GM18511 (cell line): ENCODE data around the gene LRRC32.

Experiments used
- ATAC-seq: cut with Tn5 transposase; IDR thresholded peaks from one replicate; pipeline ENCODE4 v1.9.1; 2021; ENCODE audit warnings: mild to moderate bottlenecking, moderate library complexity; ENCODE audit not compliant: unreplicated experiment

The LRRC32 gene

GRCh38 chr11:76670485-76671236, at the start of gene LRRC32:
TSS of gene LRRC32 (minus strand) at chr11:76670747. CDS start at chr11:76665954, 4,793 bp downstream.
- ATAC-seq, result no peak

DNA sequence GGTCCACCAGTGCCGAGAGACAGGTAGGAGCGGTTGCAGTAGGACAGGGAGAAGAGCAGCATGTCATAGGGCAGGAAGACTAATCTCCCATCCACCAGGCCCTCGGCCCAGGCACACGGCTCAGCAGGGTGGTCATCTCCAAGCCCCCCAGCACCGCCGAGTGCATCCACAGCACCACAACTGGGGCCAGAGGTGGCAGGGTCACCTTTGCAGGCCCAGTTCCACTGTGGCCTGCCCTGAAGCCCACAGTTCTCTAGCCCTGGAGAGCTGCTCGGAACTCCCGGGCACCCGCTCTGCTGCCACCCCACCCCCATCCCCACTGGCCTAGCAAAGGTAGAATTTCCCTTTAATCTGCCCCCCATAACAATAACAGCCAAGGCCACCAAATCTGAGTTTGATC, 49.1 kb upstream of the LRRC32 start:
- ATAC-seq, result no peak

- no peak for ATAC-seq
These were observed 48.7 kb upstream of the LRRC32 start for GRCh38 chr11:76719281-76719680.

DNA sequence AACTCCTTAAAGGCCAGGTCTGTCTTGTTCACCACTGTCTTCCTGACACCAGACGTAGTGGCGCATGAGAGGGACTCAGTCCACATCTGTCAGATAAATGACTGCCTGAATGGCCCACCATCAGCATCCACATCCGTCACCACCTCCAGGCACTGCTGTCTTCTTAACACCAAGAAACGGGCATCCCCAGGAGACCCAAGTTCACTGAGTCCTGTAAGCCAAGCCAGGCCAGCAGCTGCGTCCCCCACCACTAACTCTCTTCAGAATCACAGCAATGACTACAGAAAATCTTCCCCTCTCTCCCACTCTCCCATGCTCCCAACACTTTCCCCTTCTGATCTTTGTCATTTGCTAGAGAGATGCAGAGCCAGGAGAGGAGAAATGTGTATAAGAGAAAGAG, 47.3 kb upstream of the LRRC32 start:
- no peak for ATAC-seq

GRCh38 chr11:76717369-76717768, 46.8 kb upstream of the LRRC32 start:
- no peak for ATAC-seq

DNA sequence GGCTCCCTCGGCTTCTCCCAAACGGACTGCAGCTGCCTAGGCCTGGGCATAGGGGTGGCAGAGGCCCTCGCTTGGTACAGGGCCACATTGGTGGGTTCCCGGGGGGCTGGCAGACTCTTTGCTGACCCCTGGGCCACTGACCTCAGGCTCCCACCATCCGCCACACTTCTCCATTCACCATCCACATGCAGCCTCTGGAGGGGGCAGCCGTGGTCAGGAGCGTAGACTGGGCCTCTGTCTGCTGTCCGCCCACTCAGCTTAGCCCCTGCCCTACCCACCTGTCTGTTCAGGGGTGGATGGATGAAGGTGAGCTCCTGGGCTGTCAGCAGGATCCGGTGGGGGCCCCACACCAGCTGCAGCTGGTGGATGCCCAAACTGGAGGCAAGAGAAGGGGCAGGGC, 45.7 kb upstream of the LRRC32 start:
- ATAC-seq, result no peak

- no peak for ATAC-seq
These were observed 43.9 kb upstream of the LRRC32 start for GRCh38 chr11:76714493-76714892.

DNA sequence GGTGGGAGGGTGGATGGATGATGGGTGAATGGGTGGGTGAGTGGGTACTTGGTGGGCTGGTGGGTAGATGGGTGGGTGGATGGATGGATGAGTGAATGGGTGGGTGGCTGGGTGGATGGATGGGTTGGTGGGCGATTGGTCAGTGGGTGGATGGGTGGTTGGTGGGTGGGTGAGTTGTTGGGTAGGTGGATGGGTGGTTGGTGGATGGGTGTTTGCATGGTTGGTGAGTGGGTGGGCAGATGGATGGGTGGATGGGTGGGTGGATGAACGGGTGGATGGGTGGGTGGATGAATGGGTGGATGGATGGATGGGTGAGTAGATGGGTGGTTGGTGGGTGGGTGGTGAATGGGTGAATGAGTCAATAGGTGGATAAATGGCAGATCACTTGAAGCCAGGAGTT, 43.0 kb upstream of the LRRC32 start:
- no peak for ATAC-seq

DNA sequence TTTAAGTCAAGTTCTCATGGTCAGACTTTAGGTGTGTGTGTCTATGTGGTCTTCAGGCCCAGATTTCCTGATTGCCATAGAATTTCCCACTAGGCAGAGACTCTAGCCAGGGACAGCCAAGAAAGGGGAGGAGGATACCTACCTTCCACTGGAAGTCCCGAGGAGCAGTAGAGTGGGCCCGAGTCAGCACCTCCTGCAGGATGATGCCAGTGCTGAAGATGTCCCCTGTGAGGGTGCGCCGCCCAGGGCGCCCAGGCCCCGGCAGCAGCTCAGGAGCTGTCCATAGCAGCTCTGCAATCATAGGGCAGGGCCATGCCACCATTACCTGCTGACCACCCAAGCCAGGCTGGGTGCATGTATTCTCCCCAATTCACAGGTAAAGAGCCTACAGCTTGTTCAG, 41.6 kb upstream of the LRRC32 start:
- ATAC-seq, result no peak

- no peak for ATAC-seq
These were observed 39.2 kb upstream of the LRRC32 start for GRCh38 chr11:76709756-76710155.

- ATAC-seq, result no peak
These were observed 38.6 kb upstream of the LRRC32 start for GRCh38 chr11:76708972-76709660.

DNA sequence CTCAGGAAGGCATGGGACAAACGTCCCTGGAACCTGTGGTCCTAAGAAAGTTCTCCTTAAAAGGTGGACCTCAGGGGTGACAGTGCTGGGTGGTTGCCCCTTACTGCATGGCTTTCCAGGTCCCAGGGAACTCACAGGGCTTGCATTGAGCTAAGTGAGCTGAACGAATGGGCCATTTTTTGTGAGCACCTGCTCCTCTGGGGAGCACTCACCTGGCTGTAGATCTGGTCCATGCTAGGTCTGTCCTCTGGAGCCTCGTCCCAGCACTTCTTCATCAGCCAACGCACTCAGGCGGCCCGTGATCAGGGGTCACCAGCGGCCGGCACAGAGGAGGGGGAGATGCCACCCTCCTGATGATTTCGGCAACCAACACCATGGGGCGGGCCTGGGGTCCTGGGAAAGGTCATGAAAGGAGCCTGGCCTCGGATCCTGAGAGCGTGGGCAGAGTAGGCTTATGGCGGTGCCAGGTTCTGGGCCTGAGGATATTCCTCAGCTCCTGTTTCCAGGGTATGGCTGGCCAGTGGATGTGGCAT, 36.8 kb upstream of the LRRC32 start:
- ATAC-seq, result no peak

- ATAC-seq, result no peak
These were observed 36.1 kb upstream of the LRRC32 start for GRCh38 chr11:76706667-76707066.

DNA sequence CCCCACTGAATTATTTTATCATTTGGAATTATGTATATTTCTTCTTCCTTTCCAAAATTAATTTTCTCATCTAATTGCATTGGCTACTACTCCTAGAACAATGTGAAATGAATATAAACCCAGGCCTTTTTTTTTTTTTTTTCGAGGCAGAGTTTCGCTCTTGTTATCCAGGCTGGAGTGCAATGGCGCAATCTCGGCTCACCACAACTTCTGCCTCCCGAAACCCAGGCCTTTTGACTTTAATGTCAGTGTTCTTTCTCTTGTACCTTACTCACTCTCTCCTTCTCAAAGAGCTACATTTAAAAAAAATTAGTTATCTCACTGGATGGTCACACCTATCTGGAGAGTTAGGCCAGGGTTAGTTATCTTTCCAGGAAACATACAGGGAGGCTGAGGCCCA, 35.3 kb upstream of the LRRC32 start:
- no peak for ATAC-seq

DNA sequence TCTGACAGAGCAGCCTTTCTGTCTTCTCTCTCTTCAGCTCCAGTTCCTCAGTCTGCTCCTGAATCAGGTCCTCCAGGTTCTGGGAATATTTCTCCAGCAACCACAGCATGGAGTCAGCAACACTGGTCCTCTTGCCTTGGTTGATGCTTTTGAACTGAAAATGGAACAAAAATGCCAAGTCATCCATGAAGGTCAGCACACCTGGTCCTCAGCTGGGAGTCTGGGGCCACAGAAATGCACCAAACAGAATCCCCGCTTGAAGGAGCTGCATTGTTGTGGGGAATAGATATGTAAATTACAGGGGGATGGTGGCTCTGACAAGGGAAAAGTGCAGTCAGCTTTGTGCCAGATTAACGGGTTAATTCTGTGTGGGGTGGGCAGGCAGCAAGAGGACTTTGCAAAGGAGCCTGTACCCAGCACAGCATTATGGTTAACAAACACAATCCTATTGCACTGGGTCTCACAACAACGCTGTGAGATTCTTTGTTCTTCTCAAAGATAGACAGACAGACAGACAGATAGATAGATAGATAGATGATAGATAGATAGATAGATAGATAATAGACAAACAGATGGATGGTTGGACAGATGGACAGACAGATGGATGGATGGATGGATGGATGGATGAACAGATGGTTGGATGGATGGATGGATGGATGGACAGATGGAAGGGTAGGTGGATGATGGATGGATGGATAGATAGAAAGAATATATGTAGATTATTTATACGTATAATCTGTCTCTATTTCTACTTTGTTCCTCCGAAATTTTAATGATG, 33.8 kb upstream of the LRRC32 start:
- ATAC-seq, result no peak

GRCh38 chr11:76703707-76704106, 33.2 kb upstream of the LRRC32 start:
- no peak for ATAC-seq

DNA sequence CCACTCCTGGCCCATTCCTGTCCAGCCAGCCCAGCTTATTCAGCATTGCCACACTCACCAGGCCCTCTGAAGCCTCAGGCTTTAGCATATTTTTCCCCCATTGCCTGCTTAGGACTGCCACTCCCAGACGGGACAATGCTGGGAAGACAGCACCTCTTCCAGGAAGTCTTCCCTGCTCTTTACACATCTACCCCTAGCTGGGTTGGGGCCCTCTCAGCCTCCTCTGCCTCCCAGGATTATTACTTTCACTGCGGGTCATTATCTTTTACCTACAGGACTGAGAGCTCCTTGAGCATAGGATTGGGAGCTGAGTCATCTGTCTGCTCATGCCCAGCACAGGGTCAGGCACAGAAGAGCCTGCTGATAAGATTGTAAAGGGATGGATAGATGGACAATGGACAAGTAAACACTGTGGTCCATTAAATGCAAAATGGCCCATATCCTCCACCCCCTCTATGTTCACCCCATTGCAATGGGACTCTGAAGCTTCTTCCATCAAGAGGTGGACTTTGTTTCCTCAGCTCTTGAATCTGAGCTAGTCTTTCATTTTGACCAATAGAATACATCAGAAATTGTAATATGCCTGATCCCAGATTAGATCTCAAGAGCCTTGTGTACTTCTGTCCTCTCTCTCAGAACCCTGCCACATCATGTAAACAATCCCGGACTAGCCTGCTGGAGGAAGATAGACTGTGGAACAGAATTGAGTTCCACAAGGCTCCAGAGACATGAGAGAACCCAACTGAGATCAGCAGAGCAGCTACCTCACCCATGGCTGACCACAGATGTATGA, 32.0 kb upstream of the LRRC32 start:
- ATAC-seq, result no peak

GRCh38 chr11:76701294-76702040, 30.9 kb upstream of the LRRC32 start:
- no peak for ATAC-seq

GRCh38 chr11:76700177-76701100, 29.9 kb upstream of the LRRC32 start:
- ATAC-seq, result no peak
